ENCODE measurements around the gene CACNG4.

Gene CACNG4

GRCh38 chr17:66963909-66964771 lies at the start of gene CACNG4:
Gene CACNG4 (plus strand): TSS chr17:66964707. CDS start chr17:66964912, 205 bp downstream.
- no peak for DNase-seq

- no peak for DNase-seq
Measured at GRCh38 chr17:66915204-66915611, 49.3 kb upstream of the CACNG4 start.

- no peak for DNase-seq
Measured at GRCh38 chr17:66915792-66916191, 48.7 kb upstream of the CACNG4 start.

DNA sequence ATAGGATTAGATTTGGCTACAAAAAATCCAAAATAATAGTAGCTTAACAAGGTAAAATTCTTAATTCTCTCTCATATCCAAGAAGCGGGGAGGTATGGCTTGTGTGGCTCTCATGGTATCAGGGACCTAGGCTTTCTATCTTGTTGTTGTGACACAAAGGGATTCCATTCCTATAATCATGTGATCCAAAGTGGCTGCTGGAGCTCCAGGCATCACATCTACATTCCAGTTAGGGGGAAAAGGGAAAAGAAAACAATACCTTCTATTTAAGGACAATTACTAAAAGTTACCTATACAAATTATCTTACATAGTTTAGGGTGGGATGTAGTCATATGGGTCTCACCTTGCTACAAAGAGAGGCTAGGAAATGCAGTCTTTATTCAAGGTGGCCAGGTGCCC lies 47.6 kb upstream of the CACNG4 start:
- no peak for DNase-seq

DNA sequence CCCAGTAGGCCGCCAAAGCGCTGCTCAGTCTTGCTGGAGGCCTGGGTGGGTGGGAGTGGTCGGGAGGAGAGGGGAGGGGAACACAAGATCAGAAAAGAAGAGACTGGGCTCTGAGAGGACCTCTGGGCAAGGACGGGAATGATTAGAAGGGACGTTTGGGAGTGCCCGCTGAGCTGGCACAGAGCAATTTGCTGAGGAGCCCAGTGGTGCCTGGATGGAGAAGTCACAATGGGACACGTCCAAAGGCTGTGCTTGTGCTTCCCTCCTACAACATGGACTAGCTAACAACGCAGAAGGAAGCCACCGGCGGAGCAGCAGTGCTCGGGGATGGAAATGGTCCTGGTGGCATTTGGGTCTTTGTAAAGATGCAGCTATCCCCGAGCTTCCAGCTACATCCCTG lies 45.6 kb upstream of the CACNG4 start:
- DNase-seq, result no peak

- DNase-seq, result no peak
Measured at GRCh38 chr17:66920435-66920834, 44.1 kb upstream of the CACNG4 start.

GRCh38 chr17:66920950-66921349 lies 43.6 kb upstream of the CACNG4 start:
- no peak for DNase-seq

DNA sequence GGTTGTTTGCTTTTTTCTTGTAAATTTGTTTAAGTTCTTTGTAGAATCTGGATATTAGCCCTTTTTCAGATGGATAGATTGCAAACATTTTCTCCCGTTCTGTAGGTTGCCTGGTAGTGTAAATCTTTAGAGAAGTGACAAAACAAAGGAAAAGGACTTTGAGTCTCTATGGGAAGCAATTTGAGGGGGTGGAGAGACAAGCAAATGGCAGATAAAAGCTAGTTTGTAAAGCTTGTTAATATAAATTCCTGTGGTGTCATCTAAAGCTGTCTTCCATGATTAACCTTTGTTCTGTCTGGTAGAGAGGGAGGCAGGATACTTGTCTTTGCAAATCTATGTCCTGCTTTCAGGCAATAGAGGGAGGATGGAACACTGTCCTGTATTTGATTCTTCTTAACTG lies 40.6 kb upstream of the CACNG4 start:
- DNase-seq, result no peak

DNA sequence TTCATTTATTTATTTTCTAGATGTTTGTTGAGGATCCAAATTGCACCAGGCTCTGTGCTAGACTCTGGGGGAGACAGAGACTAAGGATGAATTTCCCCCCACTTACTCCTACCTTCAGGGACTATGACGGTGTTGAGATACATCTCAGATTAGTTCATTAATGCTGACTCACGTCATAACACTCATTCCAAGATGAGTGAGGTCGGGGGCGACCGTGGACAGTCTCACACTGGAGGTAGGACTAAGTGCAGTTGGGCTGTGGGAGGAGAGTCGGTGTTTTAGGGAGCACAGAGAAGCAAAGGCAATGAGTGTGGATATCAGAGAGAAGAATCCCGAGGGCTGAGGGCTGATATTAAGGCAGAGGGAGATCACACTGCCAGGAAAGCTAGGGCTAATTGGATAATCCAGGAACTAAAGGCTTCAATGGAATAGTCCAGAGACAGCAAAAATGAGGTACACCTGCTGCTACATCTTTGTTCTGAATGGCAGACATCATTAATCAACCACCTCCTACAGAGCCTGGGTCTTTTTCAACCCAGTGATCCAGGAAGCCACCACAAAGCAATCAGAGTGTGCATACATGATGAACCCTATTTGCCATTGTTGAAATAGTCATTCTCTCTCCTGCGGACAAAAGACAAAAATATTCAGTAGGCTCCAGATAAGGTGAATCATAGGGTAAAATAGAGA lies 38.6 kb upstream of the CACNG4 start:
- DNase-seq, result no peak

GRCh38 chr17:66928949-66929348 lies 35.6 kb upstream of the CACNG4 start:
- no peak for DNase-seq

DNA sequence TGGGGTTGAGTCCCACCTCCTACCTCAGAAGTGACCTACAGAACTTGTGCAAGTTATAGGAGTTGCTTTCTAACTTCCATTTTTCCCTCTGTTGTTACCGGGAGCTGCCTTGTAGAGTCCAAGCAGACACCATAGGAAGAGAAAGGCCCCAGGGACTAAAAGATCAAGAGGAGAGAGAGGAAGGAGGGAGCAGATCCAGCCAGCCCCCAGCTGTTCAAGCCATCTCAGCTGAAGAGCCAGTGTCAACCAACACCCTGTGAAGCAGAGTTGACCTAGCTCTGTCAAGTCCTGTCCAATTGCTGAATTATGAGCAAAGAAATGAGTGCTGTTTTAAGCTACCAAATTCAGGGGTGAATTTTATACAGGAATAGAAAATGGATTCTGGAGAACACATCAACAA lies 34.9 kb upstream of the CACNG4 start:
- DNase-seq, result no peak

- DNase-seq, result no peak
Measured at GRCh38 chr17:66930933-66931332, 33.6 kb upstream of the CACNG4 start.

GRCh38 chr17:66932311-66932710 lies 32.2 kb upstream of the CACNG4 start:
- no peak for DNase-seq

DNA sequence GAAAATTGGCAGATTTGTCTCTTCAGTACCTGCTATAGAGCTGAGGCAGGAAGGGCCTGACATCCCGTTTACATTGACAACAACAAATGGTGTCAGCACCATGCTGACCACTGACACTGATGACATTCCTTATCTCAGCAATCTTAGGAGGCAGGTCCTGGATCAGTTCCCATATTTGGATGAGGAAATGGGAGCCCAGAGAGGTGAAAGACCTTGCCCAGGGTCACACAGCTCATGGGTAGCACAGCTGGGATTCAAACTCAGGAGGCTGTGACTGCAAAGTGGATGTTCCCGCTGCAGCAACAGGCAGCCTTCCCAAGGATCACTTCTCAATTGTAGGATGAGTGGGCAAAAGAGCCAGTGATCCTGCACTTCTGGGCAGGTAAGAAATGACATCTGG lies 30.5 kb upstream of the CACNG4 start:
- DNase-seq, result no peak

DNA sequence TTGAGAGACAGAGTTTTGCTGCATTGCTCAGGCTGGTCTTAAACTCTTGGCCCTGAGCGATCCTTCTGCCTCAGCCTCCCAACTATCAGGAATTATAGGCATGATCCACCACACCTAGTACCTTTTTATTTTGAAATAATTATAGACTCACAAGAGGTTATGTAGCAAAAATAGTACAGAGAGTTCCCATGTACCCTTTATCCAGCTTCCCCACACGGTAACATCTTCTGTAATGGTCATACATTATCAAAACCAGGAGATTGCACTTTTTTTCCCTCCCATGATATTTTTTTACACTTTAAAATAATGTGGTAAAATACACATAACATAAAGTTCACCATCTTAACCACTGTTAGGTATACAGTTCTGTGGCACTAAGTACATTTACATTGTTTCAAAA lies 28.8 kb upstream of the CACNG4 start:
- no peak for DNase-seq

DNA sequence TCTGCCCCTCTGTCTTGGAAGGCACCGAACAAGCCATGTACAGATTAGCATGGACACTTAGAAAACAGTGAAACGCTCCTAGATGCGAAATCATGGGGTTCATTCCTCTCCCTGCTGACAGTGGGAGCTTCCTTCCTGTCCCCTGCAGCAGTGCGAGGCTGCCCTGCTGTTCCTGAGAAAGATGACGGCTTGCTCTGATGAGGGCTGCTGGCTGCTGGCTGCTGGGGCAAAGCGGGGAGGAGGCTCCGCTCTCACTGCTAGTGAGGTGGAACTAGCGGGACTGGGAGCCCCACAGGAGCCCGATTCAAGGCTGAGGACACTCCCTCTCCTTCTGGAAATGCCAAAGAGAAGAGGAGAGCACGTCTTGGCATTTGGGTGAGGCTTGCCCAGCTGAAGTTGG lies 25.9 kb upstream of the CACNG4 start:
- no peak for DNase-seq

DNA sequence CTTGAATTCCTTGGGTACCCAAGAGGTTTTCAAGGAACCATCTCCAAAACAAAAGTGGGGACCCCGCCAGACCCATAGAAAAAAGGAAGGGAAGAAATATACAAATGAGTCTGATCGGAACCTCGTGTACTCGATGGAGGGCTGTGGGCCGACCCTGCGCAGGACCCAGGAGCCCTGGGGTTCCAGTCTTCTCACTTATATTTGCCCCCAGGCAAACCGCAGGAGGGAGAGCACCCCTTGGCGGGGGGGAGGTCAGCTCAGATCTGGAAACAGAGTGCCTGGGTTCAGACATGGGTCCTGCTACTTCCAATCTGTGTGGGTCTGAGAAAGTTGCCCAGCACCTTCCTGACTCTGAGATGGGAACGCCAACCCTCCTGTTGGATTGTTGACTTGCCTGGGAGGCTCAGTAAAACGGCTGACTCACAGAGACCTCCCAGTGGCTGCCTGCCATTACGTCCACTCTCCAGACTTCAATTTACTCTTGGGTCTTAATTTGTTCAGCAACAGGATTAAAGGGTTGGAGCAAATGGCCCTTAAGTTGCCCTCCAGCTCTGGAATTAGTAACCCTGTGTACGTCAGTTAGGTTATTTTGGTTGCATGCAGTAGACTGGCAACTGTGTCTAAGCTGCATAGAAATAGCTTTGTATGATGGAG lies 24.9 kb upstream of the CACNG4 start:
- no peak for DNase-seq

DNA sequence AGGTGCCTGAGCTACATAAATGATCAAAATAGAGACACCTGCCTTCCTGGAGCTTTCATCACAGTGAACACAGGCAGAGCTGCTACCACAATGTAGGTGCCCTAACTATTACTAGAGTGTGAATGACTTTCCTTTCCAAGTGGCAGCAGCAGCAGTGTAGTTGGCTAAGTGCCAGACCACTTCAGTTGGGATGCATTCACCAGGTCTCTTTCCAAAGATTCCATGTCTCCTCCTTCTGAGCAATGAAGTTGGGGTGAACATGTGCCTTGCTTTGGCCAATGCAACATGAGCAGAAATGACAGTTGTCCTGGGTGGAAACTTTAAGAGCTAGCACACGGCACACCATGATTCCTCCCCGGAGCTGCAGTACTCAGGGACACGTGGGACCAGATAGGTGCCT lies 23.3 kb upstream of the CACNG4 start:
- no peak for DNase-seq

DNA sequence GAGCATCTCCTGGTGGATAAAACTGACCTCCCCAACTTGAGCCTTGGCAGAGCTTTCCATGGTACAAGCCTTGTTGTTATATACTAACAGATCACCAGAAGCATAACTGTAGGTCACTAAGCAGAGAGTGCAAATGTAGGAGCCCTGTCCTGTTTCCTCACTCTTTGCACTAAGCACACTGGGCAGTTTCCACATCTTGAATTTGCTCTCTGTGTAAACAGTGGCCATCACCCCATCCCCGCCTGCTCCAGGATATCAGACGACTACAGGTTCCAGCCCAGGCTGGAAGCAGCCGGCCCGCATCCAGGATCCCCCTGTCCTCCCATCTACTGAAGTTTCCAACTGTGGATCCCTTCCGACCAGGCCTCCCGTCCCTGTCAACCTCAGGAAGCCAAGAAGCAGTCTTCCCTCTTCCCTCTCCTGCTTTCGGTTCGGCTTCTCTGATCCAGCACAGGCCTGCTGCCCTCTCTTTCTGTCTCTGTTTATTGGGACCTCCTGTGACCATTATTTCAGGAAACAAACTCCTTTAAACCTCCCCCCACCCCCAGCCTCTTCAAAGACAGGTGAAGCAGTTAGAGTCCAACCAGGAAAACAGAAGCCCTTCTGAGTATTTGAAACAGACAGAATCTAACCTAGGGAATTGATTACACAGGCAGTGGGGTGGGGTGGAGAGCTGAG lies 22.6 kb upstream of the CACNG4 start:
- DNase-seq, result no peak

DNA sequence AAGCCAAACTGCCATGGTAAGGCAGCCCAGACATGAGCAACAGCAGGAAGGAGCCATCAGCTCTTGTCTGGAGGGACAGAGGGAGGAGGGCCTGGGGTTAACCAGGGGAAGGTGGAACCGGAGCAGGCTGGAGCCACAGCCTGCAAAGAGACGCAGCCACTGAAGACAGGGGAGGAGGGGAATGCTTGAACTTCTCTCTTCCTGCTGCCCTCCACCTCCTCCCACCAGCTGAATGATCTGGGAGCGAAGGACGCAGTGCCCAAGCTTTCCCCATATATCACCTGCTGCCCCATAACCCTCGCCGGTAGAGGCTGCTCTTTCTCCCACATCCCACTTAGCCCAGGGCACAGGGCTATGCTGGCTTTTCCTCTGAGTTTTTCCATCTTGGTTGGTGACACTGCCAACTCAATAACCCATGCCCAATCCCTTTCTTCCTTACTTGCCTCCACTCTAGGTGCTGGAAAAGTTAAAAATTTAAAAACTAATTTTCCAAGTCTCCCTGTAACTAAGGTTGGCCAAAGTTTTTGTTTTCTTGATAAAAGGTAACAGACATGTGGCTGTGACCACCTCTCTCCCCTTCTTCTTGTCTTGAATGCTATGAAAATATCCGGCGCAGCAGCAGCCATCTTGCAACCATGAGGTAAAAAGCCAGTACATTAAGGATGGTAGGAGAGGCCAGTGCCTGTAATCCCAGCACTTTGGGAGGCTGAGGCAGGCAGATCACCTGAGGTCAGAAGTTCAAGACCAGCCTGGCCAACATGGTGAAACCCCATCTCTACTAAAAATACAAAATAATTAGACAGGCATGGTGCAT lies 21.8 kb upstream of the CACNG4 start:
- no peak for DNase-seq

GRCh38 chr17:66943484-66943883 lies 21.0 kb upstream of the CACNG4 start:
- no peak for DNase-seq

DNA sequence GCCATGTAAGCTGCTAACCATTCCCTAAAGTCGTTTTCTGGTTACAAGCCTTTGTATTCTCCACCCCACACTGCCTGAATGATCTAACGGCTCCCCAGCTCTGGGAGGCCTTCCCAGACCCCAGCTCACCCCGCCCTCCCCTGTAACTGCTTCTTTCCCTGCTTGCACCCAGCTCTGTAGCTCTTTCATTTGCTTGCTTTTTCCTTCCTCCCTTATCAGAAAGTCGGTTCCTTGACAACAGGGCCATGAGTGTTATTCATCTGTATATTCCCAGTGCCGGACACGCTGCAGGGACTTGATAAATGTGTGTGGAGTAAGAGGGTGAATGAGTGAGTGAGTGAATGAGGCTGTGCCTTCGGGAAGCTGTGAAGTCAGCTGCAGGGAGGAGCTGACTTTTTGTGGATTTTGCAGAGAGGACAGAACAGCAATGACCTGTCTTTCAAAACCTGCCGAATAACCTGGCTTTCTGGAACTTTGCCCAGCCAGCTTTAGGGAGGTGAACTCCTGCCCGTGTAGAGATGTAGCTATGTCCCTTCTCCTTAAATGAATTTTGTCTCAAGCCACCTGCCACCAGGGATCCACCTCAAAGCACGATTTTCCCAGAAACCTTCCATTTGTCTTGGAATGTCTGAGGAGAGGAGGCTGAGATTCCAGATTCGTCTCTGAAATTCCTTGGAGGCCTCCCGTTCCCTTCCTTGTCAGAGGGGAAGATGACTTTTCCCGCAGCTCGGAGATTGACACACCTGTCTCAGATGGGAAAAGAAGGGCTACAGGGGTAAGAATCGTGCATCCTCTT lies 20.0 kb upstream of the CACNG4 start:
- DNase-seq, result no peak

Data from NCI-H446 treated with DMSO at 0.1 percent for 48 hours (cell line).